SK-N-MC (cell line): ENCODE measurements around the gene TIMP3.

ENCODE experiments used
- DNase-seq: peaks from one replicate; pipeline ENCODE4 v3.0.0-alpha.2; 2011; ENCODE audit warnings: low read depth, low spot score
- H3K27ac ChIP-seq: fragments of 200-600 bp; sonication (generic); 2 replicates; pipeline ENCODE4 v1.5.1; 2016; ENCODE audit warnings: mixed run types
- H3K36me3 ChIP-seq: fragments of 200-600 bp; sonication (generic); 2 replicates; pipeline ENCODE4 v1.6.1; 2017; ENCODE audit warnings: antibody characterized with exemption, low read length, mixed read lengths; ENCODE audit not compliant: insufficient read depth
- H3K4me3 ChIP-seq: fragments of 200-600 bp; sonication (generic); 2 replicates; pipeline ENCODE4 v1.5.1; 2016
- H3K9ac ChIP-seq: fragments of 200-600 bp; sonication (generic); 2 replicates; pipeline ENCODE4 v1.8.0; 2017; ENCODE audit warnings: mixed run types, mixed read lengths; ENCODE audit not compliant: insufficient read length
- H3K9me3 ChIP-seq: fragments of 200-600 bp; sonication (generic); 2 replicates; pipeline ENCODE4 v1.6.1; 2017; ENCODE audit warnings: low read depth, mild to moderate bottlenecking, antibody characterized with exemption, low read length, moderate library complexity, mixed read lengths
- EZH2 ChIP-seq: fragments of 200-600 bp; sonication (generic); IDR thresholded peaks from one replicate; pipeline ENCODE4 v1.6.1; 2017; ENCODE audit warnings: antibody characterized with exemption
- FOXP2 ChIP-seq: optimal IDR thresholded peaks from 2 replicates; pipeline ENCODE3; 2011; ENCODE audit warnings: mild to moderate bottlenecking, moderate library complexity; ENCODE audit not compliant: insufficient read depth; ENCODE audit errors: extremely low read length, control extremely low read depth
- POLR2AphosphoS5 ChIP-seq: IDR thresholded peaks from 2 replicates; pipeline ENCODE4 v1.6.1; 2012; ENCODE audit warnings: mild to moderate bottlenecking, low read depth, low read length, borderline replicate concordance

TIMP3 gene

GRCh38 chr22:32850591-32851517 lies 49.3 kb downstream of the TIMP3 start:
- H3K36me3 ChIP-seq, result no peaks in the 10 kb centered on the region; the same call in 1 of the 2 replicates
- no peak for TF ChIP-seq POLR2AphosphoS5
- no peak for TF ChIP-seq EZH2
- no peak for TF ChIP-seq FOXP2

GRCh38 chr22:32852395-32853251 lies 51.1 kb downstream of the TIMP3 start:
- no peak overlapping the region for H3K4me3 ChIP-seq
- TF ChIP-seq EZH2 (no peak), POLR2AphosphoS5 (no peak), FOXP2 (no peak)

More at GRCh38 chr22:32850591-32851517, 49.3 kb downstream of the TIMP3 start:
- Histone ChIP-seq H3K9ac (no peak overlapping the region), H3K4me3 (no peak overlapping the region), H3K27ac (no peak overlapping the region), H3K9me3 (no peaks in the 10 kb centered on the region)
- DNase-seq, result no peak

DNA sequence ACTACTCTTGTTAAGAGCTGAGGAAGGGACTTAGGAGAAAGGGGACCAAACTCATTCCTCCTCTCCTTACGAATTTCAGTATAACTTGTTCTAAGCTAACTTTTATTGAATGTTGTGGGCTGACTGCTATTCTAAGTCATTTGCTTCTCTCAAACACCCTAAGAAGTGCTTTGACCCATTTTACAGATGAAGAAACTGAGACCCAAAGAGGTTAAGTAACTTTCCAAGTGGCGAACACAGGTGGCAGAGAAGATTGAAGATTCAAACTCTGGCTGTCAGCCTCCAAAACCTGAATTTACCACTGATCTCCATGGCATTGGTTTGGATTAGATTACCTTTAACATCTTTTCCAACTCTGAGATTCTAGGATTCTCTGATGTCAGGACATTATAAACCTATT lies 52.2 kb downstream of the TIMP3 start:
- TF ChIP-seq EZH2, result no peak
- TF ChIP-seq POLR2AphosphoS5, result no peak
- no peak for TF ChIP-seq FOXP2
- Histone ChIP-seq H3K9ac (no peak overlapping the region), H3K36me3 (peaks cover 10% of the 10 kb centered on the region; the same call in 1 of the 2 replicates), H3K4me3 (no peak overlapping the region), H3K9me3 (no peaks in the 10 kb centered on the region), H3K27ac (no peak overlapping the region)
- no peak for DNase-seq

More at GRCh38 chr22:32852395-32853251, 51.1 kb downstream of the TIMP3 start:
- peaks cover 5% of the 10 kb centered on the region; the same call in 1 of the 2 replicates for H3K36me3 ChIP-seq
- DNase-seq, result no peak
- no peak overlapping the region for H3K9ac ChIP-seq
- H3K9me3 ChIP-seq, result no peaks in the 10 kb centered on the region
- H3K27ac ChIP-seq, result no peak overlapping the region

DNA sequence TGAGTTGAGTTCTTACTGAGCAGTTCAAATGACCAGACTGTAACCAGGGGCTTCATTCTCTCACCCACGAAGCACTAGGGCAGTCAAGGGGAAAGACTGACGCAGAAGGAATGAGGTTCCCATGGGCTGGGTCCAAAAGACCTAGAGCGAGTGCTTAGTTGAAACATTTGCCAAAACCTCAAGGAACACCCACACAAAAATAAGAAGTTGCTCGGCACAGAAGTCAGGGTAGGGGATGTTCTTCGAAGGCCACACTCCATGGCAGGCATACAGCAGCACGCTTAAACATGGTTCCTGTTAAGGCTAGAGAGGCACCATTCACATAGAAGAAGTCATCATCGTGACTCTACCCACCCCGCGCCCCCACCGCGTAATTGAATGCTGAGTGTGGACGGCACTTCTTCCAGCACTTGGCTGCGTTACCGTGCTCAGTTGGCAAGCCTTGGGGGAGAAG lies 52.9 kb downstream of the TIMP3 start:
- TF ChIP-seq POLR2AphosphoS5, result no peak
- TF ChIP-seq EZH2, result no peak
- no peak for TF ChIP-seq FOXP2
- no peak overlapping the region for H3K27ac ChIP-seq
- H3K9ac ChIP-seq, result no peak overlapping the region
- DNase-seq, result no peak
- H3K9me3 ChIP-seq, result no peaks in the 10 kb centered on the region
- no peak overlapping the region for H3K4me3 ChIP-seq
- peaks cover 15% of the 10 kb centered on the region; the same call in 1 of the 2 replicates for H3K36me3 ChIP-seq

GRCh38 chr22:32855045-32855756 lies 53.7 kb downstream of the TIMP3 start:
- H3K9me3 ChIP-seq, result no peaks in the 10 kb centered on the region
- H3K27ac ChIP-seq, result no peak overlapping the region
- peaks cover 20% of the 10 kb centered on the region; the same call in 1 of the 2 replicates for H3K36me3 ChIP-seq
- H3K9ac ChIP-seq, result no peak overlapping the region
- H3K4me3 ChIP-seq, result no peak overlapping the region
- DNase-seq, result no peak
- no peak for TF ChIP-seq EZH2
- no peak for TF ChIP-seq FOXP2
- TF ChIP-seq POLR2AphosphoS5, result no peak

- Histone ChIP-seq H3K36me3 (peaks cover 20% of the 10 kb centered on the region; the same call in 1 of the 2 replicates), H3K9me3 (no peaks in the 10 kb centered on the region)
These were observed 56.7 kb downstream of the TIMP3 start for GRCh38 chr22:32858121-32858703.

DNA sequence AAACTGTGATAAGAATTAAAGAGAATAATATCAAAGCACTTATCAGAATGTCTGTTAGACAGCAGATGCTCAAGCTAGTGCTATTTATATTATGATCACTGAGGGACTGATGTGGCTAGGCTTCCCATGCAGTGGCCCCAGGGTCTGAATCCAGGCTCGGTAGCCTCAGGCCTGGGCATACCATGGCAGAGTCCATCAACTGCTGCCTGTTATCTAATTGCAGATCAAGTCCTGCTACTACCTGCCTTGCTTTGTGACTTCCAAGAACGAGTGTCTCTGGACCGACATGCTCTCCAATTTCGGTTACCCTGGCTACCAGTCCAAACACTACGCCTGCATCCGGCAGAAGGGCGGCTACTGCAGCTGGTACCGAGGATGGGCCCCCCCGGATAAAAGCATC lies 57.5 kb downstream of the TIMP3 start:
- no peak for DNase-seq
- H3K9ac ChIP-seq, result no peak overlapping the region
- TF ChIP-seq FOXP2 (no peak), POLR2AphosphoS5 (no peak), EZH2 (no peak)
- no peaks in the 10 kb centered on the region for H3K9me3 ChIP-seq
- H3K4me3 ChIP-seq, result no peak overlapping the region
- peaks cover 20% of the 10 kb centered on the region; the same call in 1 of the 2 replicates for H3K36me3 ChIP-seq
- no peak overlapping the region for H3K27ac ChIP-seq

More at GRCh38 chr22:32858121-32858703, 56.7 kb downstream of the TIMP3 start:
- DNase-seq, result no peak
- TF ChIP-seq EZH2 (no peak), POLR2AphosphoS5 (no peak), FOXP2 (no peak)
- Histone ChIP-seq H3K4me3 (no peak overlapping the region), H3K9ac (no peak overlapping the region), H3K27ac (no peak overlapping the region)
